Activated naive CD8-positive, alpha-beta T cell treated with anti-CD3 and anti-CD28 coated beads, Interleukin-2, amount 50 U/mL, for 24 hours (primary cell): ENCODE data around the gene EGFR.

Experiments used
- ATAC-seq: fragments of 150-1000 bp; cut with Tn5 transposase; one replicate; pipeline ENCODE4 v1.10.0; 2021
- DNase-seq: peaks from one replicate; pipeline ENCODE4 v3.0.0; 2021
- H3K27ac Mint-ChIP-seq: one replicate; pipeline ENCODE4 v1.8.0; 2021; ENCODE audit warnings: mild to moderate bottlenecking, mixed read lengths
- H3K27me3 Mint-ChIP-seq: one replicate; pipeline ENCODE4 v1.8.0; 2021; ENCODE audit warnings: mixed read lengths
- H3K36me3 Mint-ChIP-seq: one replicate; pipeline ENCODE4 v1.8.0; 2021; ENCODE audit warnings: low read depth, mixed read lengths
- H3K4me1 Mint-ChIP-seq: one replicate; pipeline ENCODE4 v1.8.0; 2021; ENCODE audit warnings: mixed read lengths
- H3K4me3 Mint-ChIP-seq: one replicate; pipeline ENCODE4 v1.8.0; 2021; ENCODE audit warnings: mild to moderate bottlenecking, moderate library complexity, mixed read lengths
- H3K9me3 Mint-ChIP-seq: one replicate; pipeline ENCODE4 v1.8.0; 2021; ENCODE audit warnings: mixed read lengths

Gene EGFR

DNA sequence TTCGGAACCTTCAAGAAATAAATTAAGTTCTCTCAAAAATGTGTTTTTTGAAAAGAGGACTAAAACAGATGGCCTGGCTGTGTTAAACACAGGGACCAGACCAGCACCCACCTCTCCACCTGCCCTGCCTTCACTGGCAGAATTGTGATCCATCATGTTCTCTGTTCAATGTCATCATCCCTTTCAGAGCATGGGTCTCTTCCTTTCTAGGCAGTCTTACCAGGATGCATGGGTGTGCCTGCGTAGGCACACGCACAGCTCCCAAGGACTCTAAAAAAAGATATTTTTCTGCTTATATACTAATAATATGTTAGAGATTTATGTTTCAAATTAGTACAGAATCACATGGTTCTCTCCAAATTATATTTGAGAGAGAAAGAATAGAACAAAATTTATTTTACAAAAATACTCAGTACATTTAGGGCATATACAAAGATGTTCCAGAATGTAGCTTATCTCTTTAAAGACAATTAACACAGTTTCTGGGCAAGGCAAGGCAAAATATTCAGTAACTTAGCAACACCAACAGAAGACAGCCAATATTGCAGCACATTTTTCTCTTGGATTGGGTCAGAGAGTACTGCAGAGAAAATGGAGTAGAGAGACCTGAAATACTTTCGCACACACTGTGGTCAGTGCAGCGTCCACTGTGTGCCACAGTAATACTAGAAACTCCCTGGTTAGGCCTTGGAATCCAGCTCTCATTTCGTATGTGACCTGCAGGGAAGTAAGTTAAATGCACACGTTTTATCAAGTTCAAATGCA lies 52.8 kb downstream of the EGFR start:
- Mint-ChIP-seq H3K27me3 (peaks cover 8% of the 10 kb centered on the region), H3K36me3 (no peaks in the 10 kb centered on the region), H3K4me3 (no peak overlapping the region), H3K27ac (no peak overlapping the region), H3K9me3 (no peaks in the 10 kb centered on the region), H3K4me1 (peaks cover 19% of the 10 kb centered on the region)
- ATAC-seq (no peak), DNase-seq (no peak)

DNA sequence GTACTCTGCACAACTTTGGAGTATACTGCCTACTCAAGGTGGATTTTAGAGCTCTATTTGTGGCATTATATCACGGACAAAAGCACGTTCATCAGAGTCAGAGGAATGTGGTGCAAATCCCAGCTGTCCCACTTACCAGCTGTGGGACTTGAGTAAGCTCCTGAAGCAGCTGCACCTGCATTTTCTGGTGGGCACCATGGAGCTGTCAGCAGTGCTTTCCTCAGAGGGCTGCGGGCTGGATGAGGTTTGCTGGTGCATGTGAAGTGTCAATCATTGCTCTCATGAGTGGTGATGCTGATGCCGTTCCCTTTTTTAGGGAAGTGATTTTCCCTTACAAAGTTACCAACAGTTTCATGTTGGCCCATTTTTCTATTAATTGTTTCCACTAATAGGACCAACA lies 53.4 kb downstream of the EGFR start:
- H3K36me3 Mint-ChIP-seq = no peaks in the 10 kb centered on the region
- H3K27ac Mint-ChIP-seq = no peak overlapping the region
- ATAC-seq = no peak
- no peak for DNase-seq
- no peak overlapping the region for H3K4me3 Mint-ChIP-seq
- H3K27me3 Mint-ChIP-seq = peaks cover 8% of the 10 kb centered on the region
- no peaks in the 10 kb centered on the region for H3K9me3 Mint-ChIP-seq
- H3K4me1 Mint-ChIP-seq = peaks cover 19% of the 10 kb centered on the region

DNA sequence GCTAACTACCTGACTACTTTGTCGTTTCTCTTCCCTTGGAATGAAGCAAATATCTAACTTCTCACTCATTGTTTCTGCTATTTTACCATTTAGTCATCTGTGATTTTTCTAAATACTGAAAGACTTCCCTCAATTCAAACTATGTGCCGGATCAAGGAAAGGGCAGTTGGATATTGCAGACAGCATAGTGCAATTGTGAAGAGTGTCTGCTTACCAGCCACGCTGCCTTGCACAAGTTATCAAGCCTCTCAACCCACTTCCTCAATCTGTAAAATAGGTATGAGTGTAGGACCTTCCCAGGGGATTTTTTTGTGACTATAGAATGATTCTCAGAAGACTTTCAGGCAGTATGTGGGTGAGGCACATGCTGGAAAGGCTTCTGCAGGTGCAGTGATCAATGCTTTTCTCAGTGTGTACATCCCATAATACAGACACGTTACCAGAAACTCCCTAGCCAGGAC lies 54.3 kb downstream of the EGFR start:
- Mint-ChIP-seq H3K36me3 (no peaks in the 10 kb centered on the region), H3K27ac (no peak overlapping the region), H3K4me3 (no peak overlapping the region), H3K4me1 (peaks cover 19% of the 10 kb centered on the region), H3K9me3 (no peaks in the 10 kb centered on the region), H3K27me3 (peaks cover 8% of the 10 kb centered on the region)
- ATAC-seq = peak; percentile 49
- DNase-seq = no peak

DNA sequence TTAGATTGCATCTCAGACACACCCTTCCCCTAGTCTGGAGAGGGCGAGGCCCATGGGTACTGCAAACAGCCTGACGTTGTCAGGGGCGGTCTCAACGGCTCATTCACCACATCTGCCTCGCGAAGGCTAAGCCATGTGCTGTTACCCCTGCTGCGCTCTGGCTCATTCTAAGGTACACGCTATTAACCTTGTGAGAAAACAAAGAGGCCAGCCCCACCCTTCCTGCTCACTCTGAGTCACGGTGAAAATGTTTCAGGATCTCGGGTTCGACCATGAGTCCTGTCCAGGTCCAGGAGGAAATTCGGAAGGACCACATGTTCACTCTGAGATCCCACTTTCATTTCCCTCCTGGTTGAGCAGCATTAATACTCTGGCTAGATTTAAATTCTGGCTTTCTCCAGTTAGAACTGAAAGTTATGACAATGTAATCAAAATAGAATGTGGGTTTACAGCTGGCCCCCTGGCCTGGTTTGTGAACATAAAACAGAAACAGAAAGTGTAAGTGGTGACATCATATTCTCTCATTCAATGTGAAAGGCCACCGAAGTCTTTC lies 55.2 kb downstream of the EGFR start:
- no peak overlapping the region for H3K27ac Mint-ChIP-seq
- H3K4me3 Mint-ChIP-seq = peak overlapping the region; percentile 30
- H3K9me3 Mint-ChIP-seq = no peaks in the 10 kb centered on the region
- H3K4me1 Mint-ChIP-seq = peaks cover 19% of the 10 kb centered on the region
- DNase-seq = peak; percentile 5
- ATAC-seq = peak; percentile 70
- H3K27me3 Mint-ChIP-seq = peaks cover 8% of the 10 kb centered on the region
- no peaks in the 10 kb centered on the region for H3K36me3 Mint-ChIP-seq

DNA sequence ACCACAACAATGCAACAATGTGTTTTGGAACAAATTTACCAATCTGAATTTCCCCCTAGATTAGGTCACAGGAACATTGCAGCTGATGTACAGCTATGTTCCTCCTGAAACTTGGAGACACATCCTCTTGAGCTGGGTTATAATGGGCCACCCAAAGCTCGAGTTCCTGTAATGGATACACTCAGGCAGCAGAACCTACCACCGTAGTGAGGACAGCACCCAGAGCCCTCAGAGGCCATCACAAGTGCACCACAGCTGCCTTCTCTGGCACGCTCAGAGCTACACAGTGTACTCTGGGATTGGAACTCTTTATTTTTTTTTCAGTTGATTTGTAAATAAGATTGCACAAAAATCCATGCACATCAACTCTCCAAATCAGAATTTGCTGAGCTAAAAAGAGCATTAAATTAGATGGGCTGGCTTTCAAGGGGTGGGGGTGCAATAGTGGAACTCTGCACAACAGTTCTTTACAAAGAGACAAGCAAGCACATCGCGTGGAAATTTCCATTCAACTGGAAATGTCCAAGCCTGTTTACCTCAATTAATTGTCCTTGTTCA lies 56.7 kb downstream of the EGFR start:
- Mint-ChIP-seq H3K9me3 (no peaks in the 10 kb centered on the region), H3K4me1 (peaks cover 19% of the 10 kb centered on the region), H3K27ac (no peak overlapping the region), H3K4me3 (no peak overlapping the region), H3K36me3 (no peaks in the 10 kb centered on the region), H3K27me3 (peaks cover 8% of the 10 kb centered on the region)
- DNase-seq (no peak), ATAC-seq (no peak)

DNA sequence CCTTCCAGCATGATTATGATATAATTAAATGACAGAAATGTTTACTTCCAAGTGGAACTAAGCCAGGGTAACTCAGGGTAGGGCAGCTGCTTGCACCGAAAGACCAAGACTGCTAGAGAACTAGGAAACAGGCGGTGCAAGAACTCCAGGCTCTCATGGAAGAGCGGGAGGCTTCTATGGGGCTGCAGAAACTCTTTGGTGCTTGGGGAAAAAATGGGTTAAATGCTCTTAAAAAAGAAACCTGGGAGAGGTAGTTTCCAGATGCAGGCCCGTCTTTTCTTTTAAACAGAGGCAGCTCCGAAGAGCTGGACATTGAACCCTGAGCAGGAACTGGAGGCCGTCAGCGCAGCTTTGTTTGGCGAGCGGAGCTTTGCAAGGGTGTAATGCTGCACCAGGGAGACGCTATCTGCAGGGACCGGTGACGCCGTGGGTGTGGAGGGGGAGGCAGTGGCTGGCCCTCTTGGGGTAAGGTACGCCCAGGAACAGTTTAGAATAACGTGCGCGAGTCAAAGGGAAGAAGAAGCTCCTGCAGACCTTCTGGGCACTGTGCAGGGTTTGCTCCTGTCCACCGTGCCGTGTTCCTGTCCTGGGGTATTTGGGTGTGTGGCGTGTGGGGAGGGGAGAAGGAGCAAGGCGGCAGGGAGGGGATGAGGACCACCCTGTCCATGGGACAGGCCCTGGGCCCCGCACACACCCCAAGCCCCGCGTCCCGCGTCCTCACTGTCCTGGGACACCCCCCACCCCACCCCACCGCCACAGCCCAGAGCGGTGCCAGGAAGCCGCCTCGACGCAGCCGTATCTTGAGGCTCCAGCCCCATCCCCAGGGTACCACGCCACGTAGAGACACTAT lies 59.0 kb downstream of the EGFR start:
- no peak overlapping the region for H3K27ac Mint-ChIP-seq
- H3K36me3 Mint-ChIP-seq = no peaks in the 10 kb centered on the region
- peaks cover 6% of the 10 kb centered on the region for H3K27me3 Mint-ChIP-seq
- no peak for ATAC-seq
- peaks cover 19% of the 10 kb centered on the region for H3K4me1 Mint-ChIP-seq
- H3K4me3 Mint-ChIP-seq = no peak overlapping the region
- DNase-seq = no peak
- H3K9me3 Mint-ChIP-seq = no peaks in the 10 kb centered on the region

DNA sequence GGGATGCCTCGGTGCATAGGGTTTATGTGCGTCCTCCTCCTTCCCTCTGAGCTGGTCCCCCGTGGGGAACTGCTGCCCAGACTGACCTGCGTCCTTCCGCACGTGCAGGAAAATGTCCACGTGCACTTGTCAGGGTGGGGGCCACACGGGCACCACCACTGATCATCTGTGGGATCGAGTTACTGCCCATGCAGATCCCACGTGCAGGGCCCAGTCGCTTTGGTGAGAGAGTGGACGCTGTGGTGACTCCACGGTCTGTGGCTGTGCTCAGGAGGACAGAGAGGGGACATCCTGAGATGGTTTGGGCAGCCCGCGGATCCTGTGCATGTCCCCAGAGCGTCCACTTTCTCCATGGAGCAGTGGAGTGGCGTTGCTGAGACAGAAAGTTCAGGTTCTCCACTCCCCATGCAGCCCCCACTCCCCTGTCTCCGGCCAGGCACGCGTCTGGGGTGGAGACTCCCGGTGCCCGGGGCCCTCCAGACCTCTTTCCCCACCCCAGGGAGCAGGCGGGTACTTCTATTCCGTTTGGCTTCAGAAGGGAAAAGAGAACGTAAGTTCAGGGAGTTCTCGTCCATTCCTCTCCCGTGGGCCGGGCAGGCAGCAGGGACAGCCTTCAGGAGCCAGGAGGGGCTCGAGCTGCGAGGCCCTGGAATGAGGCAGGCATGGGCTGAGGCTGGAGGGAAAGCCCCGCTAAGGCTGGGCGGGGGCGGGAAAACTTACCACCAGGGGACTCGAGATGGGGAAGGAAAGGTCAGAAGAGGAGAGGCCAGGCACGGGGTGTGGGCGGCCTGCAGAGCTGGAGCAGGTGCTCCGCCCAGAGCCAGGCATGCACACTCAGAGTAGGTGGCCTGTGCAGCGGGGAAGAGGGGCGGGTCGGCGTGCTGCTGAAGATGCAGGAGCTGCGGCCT lies 59.9 kb downstream of the EGFR start:
- no peaks in the 10 kb centered on the region for H3K36me3 Mint-ChIP-seq
- no peak for DNase-seq
- no peaks in the 10 kb centered on the region for H3K9me3 Mint-ChIP-seq
- peaks cover 11% of the 10 kb centered on the region for H3K4me1 Mint-ChIP-seq
- ATAC-seq = peak; percentile 23
- H3K4me3 Mint-ChIP-seq = no peak overlapping the region
- no peak overlapping the region for H3K27ac Mint-ChIP-seq
- peaks cover 7% of the 10 kb centered on the region for H3K27me3 Mint-ChIP-seq

DNA sequence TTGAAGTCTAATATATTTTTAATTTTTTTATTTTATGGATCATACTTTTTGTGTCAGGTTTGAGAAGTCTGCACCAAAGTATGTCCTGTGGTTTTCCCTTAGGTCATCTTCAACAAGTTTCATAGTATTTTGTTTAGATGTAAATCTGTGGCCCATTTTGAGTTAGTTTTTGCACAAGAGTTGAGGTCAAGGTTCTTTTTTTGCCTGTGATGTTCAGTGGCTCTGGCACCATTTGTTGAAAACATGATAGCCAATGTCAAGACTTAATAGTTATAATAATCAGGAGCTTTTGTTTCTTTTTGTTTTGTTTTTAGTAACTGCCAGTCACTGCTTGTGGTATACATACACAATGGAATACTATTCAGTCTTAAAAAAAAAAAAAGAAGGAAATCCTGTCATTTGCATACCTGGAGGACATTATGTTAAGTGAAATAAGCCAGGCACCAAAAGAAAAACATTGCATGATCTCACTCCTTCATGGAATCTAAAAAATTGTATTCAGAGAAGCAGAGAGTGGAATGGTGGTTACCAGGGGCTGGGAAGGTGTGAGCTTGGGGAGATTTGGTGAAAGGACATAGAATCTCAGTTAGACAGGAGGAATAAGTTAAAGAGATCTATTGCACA lies 61.3 kb downstream of the EGFR start:
- Mint-ChIP-seq H3K36me3 (no peaks in the 10 kb centered on the region), H3K27ac (no peak overlapping the region), H3K9me3 (no peaks in the 10 kb centered on the region), H3K4me3 (no peak overlapping the region), H3K4me1 (no peaks in the 10 kb centered on the region), H3K27me3 (peaks cover 16% of the 10 kb centered on the region)
- DNase-seq (no peak), ATAC-seq (no peak)

DNA sequence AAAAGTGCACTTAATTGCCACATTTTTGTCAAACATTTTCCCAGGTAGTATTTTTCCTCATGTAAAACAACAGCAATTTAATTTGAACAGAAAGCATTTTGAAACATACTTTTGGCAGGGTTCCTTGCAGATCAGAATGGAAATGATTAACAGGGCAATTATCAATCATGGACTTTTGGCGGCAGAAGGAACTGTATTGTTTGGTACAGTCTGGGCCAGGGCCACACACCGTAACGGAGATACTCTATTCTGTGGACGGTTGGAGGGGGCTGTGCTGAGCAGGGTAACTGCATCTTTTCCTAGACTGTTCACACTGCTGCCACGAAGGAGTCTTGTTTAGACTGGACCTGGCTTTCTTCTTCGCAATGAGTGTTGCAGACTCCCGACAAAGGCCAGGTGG lies 62.3 kb downstream of the EGFR start:
- H3K27me3 Mint-ChIP-seq = peaks cover 23% of the 10 kb centered on the region
- no peaks in the 10 kb centered on the region for H3K9me3 Mint-ChIP-seq
- no peak for ATAC-seq
- H3K27ac Mint-ChIP-seq = no peak overlapping the region
- H3K4me3 Mint-ChIP-seq = no peak overlapping the region
- no peak for DNase-seq
- H3K36me3 Mint-ChIP-seq = no peaks in the 10 kb centered on the region
- peaks cover 4% of the 10 kb centered on the region for H3K4me1 Mint-ChIP-seq

DNA sequence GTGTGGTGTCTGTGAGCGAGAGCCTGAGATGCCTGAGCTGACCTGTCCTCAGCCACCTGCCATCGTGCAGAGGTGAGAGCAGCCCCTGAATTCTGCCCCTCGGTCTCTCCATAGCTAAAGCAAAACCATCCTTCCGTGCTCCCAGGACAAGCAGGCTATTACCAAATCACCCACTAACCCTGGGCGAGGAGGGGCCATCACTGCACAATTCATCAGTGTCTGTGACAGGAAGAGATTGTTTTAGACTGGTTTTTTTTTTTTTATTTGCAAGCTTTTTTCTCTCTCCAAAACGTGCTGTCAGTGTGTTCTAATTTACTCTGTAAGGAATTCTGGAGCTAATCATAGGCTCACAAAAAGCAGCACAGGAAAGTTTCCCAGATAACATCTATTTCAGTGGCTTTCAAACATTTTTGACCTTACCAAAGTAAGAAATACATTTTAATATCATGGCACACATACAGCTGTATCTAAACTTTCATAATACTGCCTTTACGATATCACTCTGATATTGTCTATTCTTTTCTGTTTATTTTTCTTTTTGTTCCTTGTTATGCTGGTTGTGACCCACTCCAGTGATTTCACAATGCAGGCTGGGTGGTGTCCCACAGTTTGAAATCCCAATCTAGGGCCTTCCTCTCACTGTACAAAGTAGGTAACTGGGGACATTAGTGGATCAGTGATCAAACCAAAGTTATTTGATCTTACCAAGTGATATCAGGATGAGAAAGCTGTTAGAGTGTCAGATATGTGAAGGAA lies 62.8 kb downstream of the EGFR start:
- Mint-ChIP-seq H3K4me1 (peaks cover 9% of the 10 kb centered on the region), H3K4me3 (no peak overlapping the region), H3K27me3 (peaks cover 23% of the 10 kb centered on the region), H3K27ac (no peak overlapping the region), H3K9me3 (no peaks in the 10 kb centered on the region), H3K36me3 (no peaks in the 10 kb centered on the region)
- ATAC-seq = no peak
- no peak for DNase-seq

DNA sequence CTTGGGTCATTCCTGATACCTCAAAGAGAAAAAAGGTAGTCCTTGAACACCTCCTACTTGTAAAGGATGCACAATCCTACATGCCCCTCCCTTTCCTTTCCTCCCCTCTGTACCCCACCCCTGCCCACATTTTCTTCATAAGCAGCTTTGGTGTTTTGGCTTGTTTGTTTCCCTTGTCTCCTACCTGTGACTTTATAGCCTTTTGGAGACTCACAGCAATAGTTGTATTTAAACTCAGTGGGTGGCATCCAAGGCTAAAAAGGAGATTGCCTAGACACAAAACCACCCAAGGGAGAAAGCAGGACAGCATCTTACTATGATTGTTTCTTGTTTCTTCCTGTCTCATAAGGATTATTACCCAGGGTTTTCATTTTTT lies 63.4 kb downstream of the EGFR start:
- peaks cover 23% of the 10 kb centered on the region for H3K27me3 Mint-ChIP-seq

DNA sequence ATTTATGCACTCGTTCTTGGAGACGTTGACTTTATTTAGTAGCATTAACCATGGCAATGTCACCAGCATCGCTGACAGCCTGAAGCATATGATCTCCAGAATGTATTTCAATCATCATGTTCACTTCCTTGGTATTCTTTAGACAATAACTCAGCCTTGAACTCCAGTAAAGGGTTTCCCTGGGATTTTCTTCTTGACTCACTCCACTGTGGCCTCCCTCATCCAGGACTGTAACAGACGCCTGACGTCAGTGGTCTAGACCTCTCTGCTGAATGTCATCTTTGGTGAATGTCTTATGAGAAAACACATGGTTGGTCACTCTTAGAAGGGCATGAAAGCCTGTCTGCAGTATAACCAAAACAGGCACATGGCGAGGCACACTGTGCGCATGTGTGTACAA lies 64.4 kb downstream of the EGFR start:
- no peak overlapping the region for H3K4me3 Mint-ChIP-seq
- H3K36me3 Mint-ChIP-seq = no peaks in the 10 kb centered on the region
- peaks cover 17% of the 10 kb centered on the region for H3K4me1 Mint-ChIP-seq
- DNase-seq = no peak
- no peak for ATAC-seq
- no peaks in the 10 kb centered on the region for H3K9me3 Mint-ChIP-seq
- H3K27ac Mint-ChIP-seq = no peak overlapping the region
- peaks cover 26% of the 10 kb centered on the region for H3K27me3 Mint-ChIP-seq

More for the DNA sequence above, 63.4 kb downstream of the EGFR start:
- no peaks in the 10 kb centered on the region for H3K36me3 Mint-ChIP-seq
- no peak for DNase-seq
- no peaks in the 10 kb centered on the region for H3K9me3 Mint-ChIP-seq
- ATAC-seq = no peak
- no peak overlapping the region for H3K27ac Mint-ChIP-seq
- peaks cover 14% of the 10 kb centered on the region for H3K4me1 Mint-ChIP-seq
- no peak overlapping the region for H3K4me3 Mint-ChIP-seq

DNA sequence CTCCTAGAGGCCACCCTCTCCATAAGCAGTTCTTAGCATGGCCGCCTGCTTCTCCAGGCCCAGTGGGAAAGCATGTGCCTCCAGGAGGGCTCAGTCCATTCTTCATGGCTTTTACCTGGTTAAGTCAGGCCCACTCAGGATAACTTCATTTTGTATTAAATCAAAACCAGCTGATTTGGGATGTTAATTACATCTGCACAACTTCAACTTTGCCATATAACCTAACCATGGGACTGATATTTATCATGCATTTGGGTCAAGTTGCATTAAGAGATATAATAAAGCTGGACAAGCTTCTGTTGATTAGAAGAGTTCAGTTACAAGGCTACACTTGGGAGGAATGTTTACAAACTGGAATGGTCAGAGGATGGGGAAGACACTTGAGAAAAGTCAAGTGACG lies 65.5 kb downstream of the EGFR start:
- Mint-ChIP-seq H3K36me3 (no peaks in the 10 kb centered on the region), H3K27ac (no peak overlapping the region), H3K27me3 (peaks cover 25% of the 10 kb centered on the region), H3K9me3 (no peaks in the 10 kb centered on the region), H3K4me3 (no peak overlapping the region), H3K4me1 (peaks cover 17% of the 10 kb centered on the region)
- no peak for DNase-seq
- ATAC-seq = no peak
